Measurements from ENCODE around the gene THRA. TPM values are rescaled to one million over a fixed set of nuclear protein-coding genes. Genes with fewer than 3 reads are reported as not detected.
A peak's percentile ranks its signal among the peaks of the same experiment; 100 is the strongest.

The THRA gene
- polyA plus RNA-seq, 1 of the 3 experiments (the other 2 are of a cell fraction): 23.1 TPM

- TF ChIP-seq RCOR1 (IDR thresholded peaks at IDR 0.05; ENCODE audit: low read length): no peak
- TF ChIP-seq IRF3 (IDR thresholded peaks at IDR 0.05; ENCODE audit: low read depth, low read length): no peak
- TF ChIP-seq FOSL2 (IDR thresholded peaks at IDR 0.05; ENCODE audit: borderline replicate concordance, low read depth): no peak
Observed at GRCh38 chr17:40035162-40035559, 27.6 kb upstream of the THRA start (continued).

- Histone ChIP-seq H3K27ac (ENCODE audit: low read depth in 2 of 2, low read length in 1 of 2) (peak overlapping the region; percentile 34 to 64), H3K9me3 (no peaks in the 10 kb centered on the region), H3K4me2 (0 out of 2 replicates have a peak overlapping the region, but pooled peaks have one; percentile 14), H3K9ac (no peak overlapping the region), H2AFZ (ENCODE audit: low read depth) (no peak overlapping the region), H3K9me2 (no peaks in the 10 kb centered on the region), H3K79me2 (ENCODE audit: insufficient read depth) (no peaks in the 10 kb centered on the region), H3K36me3 (replicated peaks in 1 of 2; ENCODE audit: control insufficient read depth in 1 of 2, insufficient read depth in 2 of 2, low read length in 1 of 2) (peaks cover under 1 to 6% of the 10 kb centered on the region in 2 experiments), H4K20me1 (ENCODE audit: insufficient read depth) (no peaks in the 10 kb centered on the region), H3F3A (replicated peaks; ENCODE audit: insufficient read depth) (peaks cover 10% of the 10 kb centered on the region), H3K4me3 (ENCODE audit: low read depth in 2 of 2, low read length in 1 of 2) (no peak overlapping the region), H3K4me1 (ENCODE audit: control insufficient read depth in 1 of 2, insufficient read depth in 2 of 2, low read depth in 1 of 2, low read length in 1 of 2) (peaks cover 0 to 6% of the 10 kb centered on the region in 2 experiments; a peak in 1 of 4 replicates), H3K27me3 (ENCODE audit: insufficient read depth) (no peaks in the 10 kb centered on the region)
- ChIA-PET POLR2A (interaction anchor here (1.0 to 1.5 kb wide), 2 partner anchors 30 to 36 kb away, joined by 3 to 5 read pairs; no protein-coding TSS in a partner anchor), CTCF (interaction anchor here (0.6 to 9.5 kb wide), 29 partner anchors 10 to 153 kb away, joined by 3 to 96 read pairs (median 4); partner anchors contain the start of gene CSF3)
- 33% methylated on average over 11 of the region's 11 CpGs for WGBS (ENCODE audit: low lambda C conversion rate)
- DNase-seq: peak; percentile 80
- peak; percentile 64 for TF ChIP-seq RAD21 (IDR thresholded peaks at IDR 0.05; ENCODE audit: low read length)
- TF ChIP-seq TEAD4 (IDR thresholded peaks at IDR 0.05; ENCODE audit: borderline replicate concordance, insufficient read depth): no peak
- TF ChIP-seq MAX (IDR thresholded peaks at IDR 0.05; ENCODE audit: low read depth): 0 out of 2 replicates have a peak, but pooled peaks have one; percentile 35
- peak; percentile 63 for TF ChIP-seq SMC3 (IDR thresholded peaks at IDR 0.05; ENCODE audit: low read depth, low read length)
- TF ChIP-seq YY1 (IDR thresholded peaks at IDR 0.05; ENCODE audit: low read depth): 0 out of 2 replicates have a peak, but pooled peaks have one; percentile 14
- no peak for TF ChIP-seq RFX5 (IDR thresholded peaks at IDR 0.05; ENCODE audit: low read length)
- TF ChIP-seq REST (IDR thresholded peaks at IDR 0.05; ENCODE audit: low read depth, low read length): no peak
- no peak for TF ChIP-seq CHD2 (IDR thresholded peaks at IDR 0.05; ENCODE audit: low read length, partially characterized antibody)
- TF ChIP-seq MXI1 (IDR thresholded peaks at IDR 0.05; ENCODE audit: low read depth, low read length): peak; percentile 29; the same call in 1 of the 2 replicates
- TF ChIP-seq SIN3A (IDR thresholded peaks at IDR 0.05; ENCODE audit: borderline replicate concordance, low read depth, low read length): no peak
- TF ChIP-seq EP300 (IDR thresholded peaks at IDR 0.05; ENCODE audit: borderline replicate concordance in 1 of 2, low read depth in 1 of 2, low read length in 1 of 2): no peak
- TF ChIP-seq ZBTB33 (IDR thresholded peaks at IDR 0.05; ENCODE audit: borderline replicate concordance, low read depth): no peak
- TF ChIP-seq GATA2 (CRISPR knock-in tag; IDR thresholded peaks at IDR 0.05): 0 out of 2 replicates have a peak, but pooled peaks have one; percentile 7
- TF ChIP-seq NFIC (IDR thresholded peaks at IDR 0.05; ENCODE audit: borderline replicate concordance): peak; percentile 58
- no peak for TF ChIP-seq FOSL2 (IDR thresholded peaks at IDR 0.05; ENCODE audit: borderline replicate concordance, low read depth)
- TF ChIP-seq IRF3 (IDR thresholded peaks at IDR 0.05; ENCODE audit: low read depth, low read length): no peak
- no peak for TF ChIP-seq EZH2phosphoT487 (IDR thresholded peaks at IDR 0.05; ENCODE audit: borderline replicate concordance, low read depth)
- no peak for TF ChIP-seq GABPA (IDR thresholded peaks at IDR 0.05; ENCODE audit: low read depth)
- TF ChIP-seq POLR2AphosphoS5 (IDR thresholded peaks at IDR 0.05; ENCODE audit: low read depth, low read length): no peak
Observed at GRCh38 chr17:40038882-40039513, 23.8 kb upstream of the THRA start.

All from SK-N-SH (cell line).